H1 (cell line): ENCODE results near the gene SEMA6A. TPM values are rescaled to one million over a fixed set of nuclear protein-coding genes. Genes with fewer than 3 reads are reported as not detected.

Source experiments
- CTCF ChIA-PET: fragments of 300-600 bp; sonication (Branson Sonifier 250); formaldehyde crosslinking; loops from one replicate; lab custom pipeline; 2021; ENCODE audit not compliant: partially characterized antibody; lab: Charles Lee
- POLR2A ChIA-PET: fragments of 300-600 bp; sonication (Branson Sonifier 250); formaldehyde crosslinking; loops from one replicate; lab custom pipeline; 2021; ENCODE audit warnings: inconsistent platforms; ENCODE audit not compliant: partially characterized antibody; lab: Charles Lee
- DNase-seq, 2 experiments: peaks; one replicate each; pipeline versions ENCODE4 v3.0.0 to v3.0.0-alpha.2; 2010 to 2022; ENCODE audit warnings: low spot score in 2 of 2, low read depth in 1 of 2, mixed read lengths in 1 of 2
- FAIRE-seq: peaks from 2 replicates; lab custom pipeline; 2011; peaks lifted over from hg19 to GRCh38; lab: Jason Lieb, UNC
- H2AFZ ChIP-seq: 2 replicates; pipeline ENCODE4 v1.8.1; 2012; ENCODE audit warnings: low read length, inconsistent platforms
- H2AK5ac ChIP-seq: 2 replicates; pipeline ENCODE4 v1.6.1; 2013; ENCODE audit warnings: low read depth, low read length
- H2BK120ac ChIP-seq: replicated peaks from 2 replicates; pipeline ENCODE3; 2013; ENCODE audit warnings: low read depth, low read length, inconsistent platforms
- H2BK12ac ChIP-seq: 2 replicates; pipeline ENCODE4 v1.6.1; 2013; ENCODE audit warnings: low read depth, low read length
- H2BK15ac ChIP-seq: 2 replicates; pipeline ENCODE4 v1.6.1; 2013; ENCODE audit warnings: low read length
- H2BK20ac ChIP-seq: 2 replicates; pipeline ENCODE4 v1.6.1; 2013; ENCODE audit warnings: low read length
- H2BK5ac ChIP-seq: 2 replicates; pipeline ENCODE4 v1.6.1; 2013; ENCODE audit warnings: low read depth, low read length
- H3K14ac ChIP-seq: 2 replicates; pipeline ENCODE4 v1.6.1; 2013; ENCODE audit warnings: inconsistent platforms; ENCODE audit not compliant: insufficient read length
- H3K18ac ChIP-seq: 2 replicates; pipeline ENCODE4 v1.6.1; 2013; ENCODE audit warnings: low read length; ENCODE audit errors: extremely low read depth
- H3K23ac ChIP-seq: 2 replicates; pipeline ENCODE4 v1.6.1; 2013; ENCODE audit warnings: inconsistent platforms; ENCODE audit not compliant: insufficient read length
- H3K23me2 ChIP-seq: 2 replicates; pipeline ENCODE4 v1.6.1; 2013; ENCODE audit warnings: low read depth, low read length
- H3K27ac ChIP-seq: 2 replicates; pipeline ENCODE4 v1.6.1; 2011; ENCODE audit warnings: low read depth, low read length, inconsistent platforms
- H3K27me3 ChIP-seq, 4 experiments: replicated peaks in 1 of 4; 1 replicate in 1 of 4; 2 replicates in 3 of 4; pipeline versions ENCODE4 v1.6.1 to v1.8.1; 2011 to 2013; ENCODE audit warnings: low read length in 3 of 4, mild to moderate bottlenecking in 3 of 4, inconsistent platforms in 2 of 4, mixed read lengths in 2 of 4, moderate library complexity in 1 of 4; ENCODE audit not compliant: control insufficient read depth in 3 of 4, insufficient read depth in 3 of 4; ENCODE audit errors: extremely low read depth in 1 of 4
- H3K36me3 ChIP-seq, 4 experiments: 2 replicates each; pipeline versions ENCODE4 v1.6.1 to v1.8.1; 2011 to 2013; ENCODE audit warnings: mild to moderate bottlenecking in 4 of 4, low read length in 3 of 4, moderate library complexity in 2 of 4, control low read depth in 1 of 4, inconsistent platforms in 1 of 4; ENCODE audit not compliant: insufficient read depth in 4 of 4, control insufficient read depth in 2 of 4
- H3K4ac ChIP-seq: replicated peaks from 2 replicates; pipeline ENCODE3; 2013; ENCODE audit warnings: low read length, low read depth, mixed read lengths, inconsistent platforms; ENCODE audit not compliant: insufficient read length
- H3K4me1 ChIP-seq, 4 experiments: replicated peaks in 1 of 4; 1 replicate in 1 of 4; 2 replicates in 3 of 4; pipeline versions ENCODE4 v1.6.1 to v1.8.1; 2011 to 2013; ENCODE audit warnings: low read length in 3 of 4, inconsistent platforms in 2 of 4, mixed read lengths in 1 of 4; ENCODE audit not compliant: insufficient read depth in 4 of 4, control insufficient read depth in 3 of 4
- H3K4me2 ChIP-seq, 2 experiments: 2 replicates each; pipeline versions ENCODE4 v1.6.1 to v1.8.1; 2011 to 2013; ENCODE audit warnings: low read depth in 2 of 2, low read length in 2 of 2, control low read depth in 1 of 2, inconsistent platforms in 1 of 2, mild to moderate bottlenecking in 1 of 2; ENCODE audit not compliant: insufficient read depth in 1 of 2
- H3K4me3 ChIP-seq, 4 experiments: fragments of 200-600, 300-600 bp in 1 of 4; sonication (generic), shearing (Covaris generic), sonication (Bioruptor Twin) in 1 of 4; 2 replicates each; pipeline versions ENCODE4 v1.5.1 to v1.8.1; 2011 to 2016; ENCODE audit warnings: low read length in 4 of 4, low read depth in 3 of 4, control low read depth in 2 of 4, inconsistent platforms in 2 of 4, mild to moderate bottlenecking in 2 of 4, mixed read lengths in 1 of 4, moderate library complexity in 1 of 4; ENCODE audit not compliant: insufficient read depth in 2 of 4; ENCODE audit errors: extremely low read depth in 1 of 4
- H3K56ac ChIP-seq: replicated peaks from 2 replicates; pipeline ENCODE3; 2013; ENCODE audit warnings: low read depth, mild to moderate bottlenecking, mixed read lengths, low read length, inconsistent platforms; ENCODE audit not compliant: insufficient read length
- H3K79me1 ChIP-seq: 2 replicates; pipeline ENCODE4 v1.6.1; 2013; ENCODE audit warnings: low read depth, low read length, control low read depth
- H3K79me2 ChIP-seq, 2 experiments: 2 replicates each; pipeline versions ENCODE4 v1.6.1 to v1.8.1; 2012 to 2013; ENCODE audit warnings: low read length in 2 of 2, mild to moderate bottlenecking in 2 of 2, inconsistent platforms in 1 of 2; ENCODE audit not compliant: insufficient read depth in 2 of 2, control insufficient read depth in 1 of 2
- H3K9ac ChIP-seq, 4 experiments: replicated peaks in 1 of 4; 1 replicate in 1 of 4; 2 replicates in 3 of 4; pipeline versions ENCODE4 v1.6.1 to v1.8.1; 2011 to 2013; ENCODE audit warnings: low read depth in 3 of 4, low read length in 3 of 4, control low read depth in 2 of 4, mild to moderate bottlenecking in 2 of 4, moderate library complexity in 2 of 4, inconsistent platforms in 1 of 4; ENCODE audit errors: extremely low read depth in 1 of 4
- H3K9me3 ChIP-seq, 2 experiments: 2 replicates each; pipeline versions ENCODE4 v1.6.1 to v1.8.1; 2012 to 2013; ENCODE audit warnings: mild to moderate bottlenecking in 2 of 2, moderate library complexity in 2 of 2, control low read depth in 1 of 2, inconsistent platforms in 1 of 2, low read depth in 1 of 2, low read length in 1 of 2, mixed read lengths in 1 of 2; ENCODE audit not compliant: insufficient read depth in 2 of 2
- H4K20me1 ChIP-seq, 2 experiments: replicated peaks in 1 of 2; 2 replicates each; pipeline versions ENCODE3 to v1.8.1; 2011 to 2013; ENCODE audit warnings: inconsistent platforms in 2 of 2, low read length in 2 of 2, mild to moderate bottlenecking in 1 of 2; ENCODE audit not compliant: insufficient read depth in 2 of 2, control insufficient read depth in 1 of 2
- H4K5ac ChIP-seq: 2 replicates; pipeline ENCODE4 v1.6.1; 2013; ENCODE audit warnings: low read length, low read depth, mixed read lengths, inconsistent platforms; ENCODE audit not compliant: insufficient read length
- H4K8ac ChIP-seq: 2 replicates; pipeline ENCODE4 v1.8.0; 2013; ENCODE audit warnings: mild to moderate bottlenecking, moderate library complexity, low read length, inconsistent platforms; ENCODE audit not compliant: insufficient read depth; ENCODE audit errors: extremely low read depth
- H4K91ac ChIP-seq: replicated peaks from 2 replicates; pipeline ENCODE3; 2013; ENCODE audit warnings: low read length, mixed read lengths, inconsistent platforms; ENCODE audit not compliant: insufficient read length
- BRCA1 ChIP-seq: IDR thresholded peaks from 2 replicates; pipeline ENCODE4 v1.6.1; 2012; ENCODE audit warnings: low read depth, low read length, improper control_type of control experiment
- CEBPB ChIP-seq: IDR thresholded peaks from 2 replicates; pipeline ENCODE4 v1.6.1; 2012; ENCODE audit warnings: low read depth, low read length
- CHD1 ChIP-seq: IDR thresholded peaks from 2 replicates; pipeline ENCODE4 v1.6.1; 2012; ENCODE audit warnings: low read depth, low read length, improper control_type of control experiment
- EP300 ChIP-seq, 2 experiments: IDR thresholded peaks; 1 replicate in 1 of 2; 2 replicates in 1 of 2; pipeline ENCODE4 v1.6.1; 2011 to 2012; ENCODE audit warnings: low read depth in 2 of 2, low read length in 2 of 2, mild to moderate bottlenecking in 2 of 2, borderline replicate concordance in 1 of 2, inconsistent platforms in 1 of 2, moderate library complexity in 1 of 2
- GABPA ChIP-seq: IDR thresholded peaks from 2 replicates; pipeline ENCODE4 v1.6.1; 2011; ENCODE audit warnings: mild to moderate bottlenecking, low read length, moderate library complexity, borderline replicate concordance; ENCODE audit not compliant: insufficient read depth
- HDAC6 ChIP-seq: IDR thresholded peaks from one replicate; pipeline ENCODE4 v1.7.1; 2012; ENCODE audit warnings: low read depth, mild to moderate bottlenecking, inconsistent platforms, low read length, moderate library complexity
- KDM5A ChIP-seq: fragments of 200-600 bp; IDR thresholded peaks from 2 replicates; pipeline ENCODE4 v1.7.1; 2012; ENCODE audit warnings: mild to moderate bottlenecking, low read length, inconsistent platforms, mixed read lengths
- MAFK ChIP-seq: IDR thresholded peaks from 2 replicates; pipeline ENCODE4 v1.6.1; 2012; ENCODE audit warnings: low read depth, mild to moderate bottlenecking, improper control_type of control experiment, low read length
- NRF1 ChIP-seq: IDR thresholded peaks from 2 replicates; pipeline ENCODE4 v1.6.1; 2011; ENCODE audit warnings: mild to moderate bottlenecking, low read depth, low read length, improper control_type of control experiment
- SIN3A ChIP-seq, 2 experiments: IDR thresholded peaks in 1 of 2; conservative IDR thresholded peaks in 1 of 2; 2 replicates each; pipeline ENCODE4 v1.6.1; 2011 to 2012; ENCODE audit warnings: low read length in 2 of 2, improper control_type of control experiment in 1 of 2, low read depth in 1 of 2, mild to moderate bottlenecking in 1 of 2
- TAF7 ChIP-seq: optimal IDR thresholded peaks from 2 replicates; pipeline ENCODE3; 2011; ENCODE audit warnings: low read depth, mild to moderate bottlenecking, inconsistent platforms, low read length, moderate library complexity, borderline replicate concordance
- TCF12 ChIP-seq: IDR thresholded peaks from 2 replicates; pipeline ENCODE4 v1.6.1; 2011; ENCODE audit warnings: low read depth, mild to moderate bottlenecking, low read length
- USF2 ChIP-seq: IDR thresholded peaks from 2 replicates; pipeline ENCODE4 v1.6.1; 2011; ENCODE audit warnings: low read length, improper control_type of control experiment
- WGBS, 2 experiments: shearing (Covaris generic) in 1 of 2; methylation state at CpG; one replicate each; pipeline versions ENCODE4 v1.1.6 to v1.1.7; 2013 to 2015; ENCODE audit warnings: low lambda C conversion rate in 2 of 2, mixed read lengths in 2 of 2, inconsistent platforms in 1 of 2, low coverage in 1 of 2, missing lambda C conversion rate in 1 of 2; ENCODE audit not compliant: insufficient replicate concordance in 2 of 2, insufficient coverage in 1 of 2, insufficient read length in 1 of 2; ENCODE audit errors: extremely low coverage in 1 of 2, missing lambda C conversion rate in 1 of 2; 5-methylcytosine and 5-hydroxymethylcytosine counted together
- polyA plus RNA-seq, 7 experiments: library from polyadenylated mRNA; depleted of rRNA in 3 of 7; stranded (reverse) in 5 of 7; unstranded in 2 of 7; fragments of >200 nt in 5 of 7; fragments of 200-250 nt in 2 of 7; gene quantifications; 1 replicate in 5 of 7; 2 replicates in 1 of 7; 4 replicates in 1 of 7; pipeline versions ENCODE4 v1.2.1 to v1.2.3, GENCODE V29; 2011 to 2013; ENCODE audit warnings: missing spikeins in 2 of 7, mixed read lengths in 2 of 7
- total RNA-seq: library from RNA; stranded (reverse); fragmentation: NEBNext Ultra II Directional; extraction: Animal tissue kit (Norgen Biotek cat#: 25700); gene quantifications from 2 replicates; pipeline ENCODE4 v1.2.1, GENCODE V29; 2021

The SEMA6A gene
- total and polyA plus RNA-seq, 2 of the 8 experiments (the other 6 are each of a cell fraction or from before 2014, with no cell fraction given) = 78.3 to 277 TPM

- no peaks in the 10 kb centered on the region; a peak in 1 of 8 replicates for H3K36me3 ChIP-seq
- no peak overlapping the region for H2BK5ac ChIP-seq
- no peak overlapping the region for H3K14ac ChIP-seq
- H3K4me1 ChIP-seq = peaks cover 6 to 18% (median 12%) of the 10 kb centered on the region in 4 experiments
- ChIA-PET CTCF (no interaction called here), POLR2A (interaction anchor here (0.6 to 2.8 kb wide), 3 partner anchors 8 to 398 kb away, joined by 3 to 12 read pairs (median 3); no protein-coding TSS in a partner anchor)
- DNase-seq (no peak), FAIRE-seq (no peak)
- TF ChIP-seq CEBPB (no peak), TCF12 (no peak), BRCA1 (no peak), EP300 (IDR thresholded peaks at IDR 0.05; ENCODE audit: borderline replicate concordance in 1 of 2, low read depth in 2 of 2, low read length in 2 of 2) (no peak), HDAC6 (no peak), NRF1 (no peak), CHD1 (no peak), SIN3A (conservative IDR thresholded peaks at IDR 0.05 in 1 of 2, IDR thresholded peaks at IDR 0.05 in 1 of 2; ENCODE audit: low read depth in 1 of 2, low read length in 2 of 2) (no peak), KDM5A (no peak), USF2 (no peak), MAFK (no peak), TAF7 (no peak), GABPA (no peak)
- no peak overlapping the region for H3K4me3 ChIP-seq
- no peak overlapping the region for H2BK20ac ChIP-seq
- no peak overlapping the region for H4K5ac ChIP-seq
- H2BK12ac ChIP-seq = no peak overlapping the region
- peaks cover 85 to 100% of the 10 kb centered on the region in 2 experiments for H3K79me2 ChIP-seq
- H3K56ac ChIP-seq = no peak overlapping the region
- H4K91ac ChIP-seq = no peak overlapping the region
- no peaks in the 10 kb centered on the region for H3K9me3 ChIP-seq
- H4K8ac ChIP-seq = no peak overlapping the region
- H2BK15ac ChIP-seq = no peak overlapping the region
- H3K27ac ChIP-seq = no peak overlapping the region
- H3K18ac ChIP-seq = no peak overlapping the region
- H3K23me2 ChIP-seq = no peaks in the 10 kb centered on the region
- H2AFZ ChIP-seq = no peak overlapping the region
- no peak overlapping the region for H3K9ac ChIP-seq
- H2AK5ac ChIP-seq = no peak overlapping the region
- peaks cover 40 to 47% of the 10 kb centered on the region in 2 experiments for H4K20me1 ChIP-seq
- no peak overlapping the region for H3K23ac ChIP-seq
- H2BK120ac ChIP-seq = no peak overlapping the region
- no peak overlapping the region for H3K4me2 ChIP-seq
- no peaks in the 10 kb centered on the region for H3K27me3 ChIP-seq
- WGBS, 2 experiments = 77% methylated on average over 6 of the region's 6 CpGs; no CpG with 5 or more reads in 1 of the 2 experiments
- H3K4ac ChIP-seq = no peak overlapping the region
- H3K79me1 ChIP-seq = peaks cover 8% of the 10 kb centered on the region
These were observed 47.0 kb downstream of the SEMA6A start for GRCh38 chr5:116527582-116527981.
